ENCODE measurements around the gene ZNF281. TPM values are rescaled to one million over a fixed set of nuclear protein-coding genes. Genes with fewer than 3 reads are reported as not detected.
"Not testable (repeated sequence)": the region's sequence is repeated elsewhere in the genome, so short reads cannot be mapped to it uniquely, and the experiment has no call there.

ZNF281 gene
- total RNA-seq, 1 donor from 2014 or later, result 48.5 TPM

DNA sequence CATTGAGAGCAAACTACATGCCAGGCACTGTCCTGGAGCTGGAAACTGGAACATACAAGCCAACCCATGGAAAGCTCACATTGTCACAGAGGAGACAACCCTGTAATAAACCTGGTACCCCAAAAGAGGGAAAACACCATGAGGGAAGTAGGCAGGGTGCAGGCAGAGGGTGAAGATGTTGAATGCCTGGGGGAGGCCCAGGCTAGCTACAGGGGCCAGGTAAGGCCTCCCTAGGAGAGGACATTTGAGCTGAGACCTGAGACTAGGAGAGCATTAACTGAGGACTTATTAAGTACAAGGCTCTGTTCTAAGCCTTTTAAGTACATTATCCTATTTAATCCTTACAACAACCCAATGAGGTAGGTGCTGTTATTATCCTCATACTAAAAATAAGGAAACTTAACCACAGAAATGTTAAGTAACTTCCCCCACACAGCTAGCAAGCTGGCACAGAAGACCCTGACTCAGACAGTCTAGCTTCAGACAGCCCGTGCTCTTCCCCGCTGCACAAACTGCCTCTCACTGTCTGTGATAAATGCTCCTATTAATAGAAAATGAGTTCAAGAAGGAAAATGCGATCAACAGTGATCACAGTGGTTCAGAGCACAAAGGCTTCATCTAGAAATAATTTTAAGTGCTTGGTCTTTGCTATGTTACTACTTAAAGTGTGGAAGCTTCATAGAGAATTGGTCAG is 41.8 kb downstream of the ZNF281 start:
- FAIRE-seq (no peak), DNase-seq (ENCODE audit: low spot score in 2 of 2) (peak in 1 of 2 donors; percentile 28)

DNA sequence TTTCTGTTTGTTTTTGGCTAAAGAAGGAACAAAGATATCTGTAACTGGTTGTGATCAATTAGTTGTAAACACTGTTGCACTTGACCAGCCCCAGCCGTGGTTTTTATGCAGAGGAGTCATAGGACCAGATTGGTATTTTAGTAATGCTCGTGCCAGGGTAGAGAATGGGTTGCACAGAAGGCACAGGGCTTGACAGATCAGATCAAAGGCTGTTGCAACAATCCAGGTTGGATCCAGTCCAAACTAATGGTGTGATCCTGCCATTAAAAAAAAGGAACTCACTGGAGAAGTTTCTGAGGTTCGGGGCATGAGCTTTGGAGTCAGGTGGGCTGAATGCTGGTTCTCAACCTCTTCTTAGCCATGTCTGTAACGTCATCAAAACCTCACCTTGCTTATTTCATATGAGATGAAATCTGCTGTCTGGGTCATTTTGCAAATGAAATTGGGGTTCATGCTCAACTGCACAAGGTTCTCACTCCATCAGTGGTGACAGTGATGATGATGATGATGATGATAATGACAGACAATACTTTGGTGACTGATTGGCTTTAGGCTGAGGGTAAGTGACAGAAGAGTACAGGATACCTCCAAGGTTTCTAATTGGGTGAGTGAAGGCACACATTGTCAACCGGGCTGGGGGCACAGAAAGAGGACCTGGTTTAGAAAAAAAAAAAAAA is 43.1 kb downstream of the ZNF281 start:
- DNase-seq (ENCODE audit: low spot score in 2 of 2) (no peak), FAIRE-seq (no peak)

GRCh38 chr1:200365897-200366426 is 43.9 kb downstream of the ZNF281 start:
- no peak for FAIRE-seq
- DNase-seq (ENCODE audit: low spot score in 2 of 2), result no peak

DNA sequence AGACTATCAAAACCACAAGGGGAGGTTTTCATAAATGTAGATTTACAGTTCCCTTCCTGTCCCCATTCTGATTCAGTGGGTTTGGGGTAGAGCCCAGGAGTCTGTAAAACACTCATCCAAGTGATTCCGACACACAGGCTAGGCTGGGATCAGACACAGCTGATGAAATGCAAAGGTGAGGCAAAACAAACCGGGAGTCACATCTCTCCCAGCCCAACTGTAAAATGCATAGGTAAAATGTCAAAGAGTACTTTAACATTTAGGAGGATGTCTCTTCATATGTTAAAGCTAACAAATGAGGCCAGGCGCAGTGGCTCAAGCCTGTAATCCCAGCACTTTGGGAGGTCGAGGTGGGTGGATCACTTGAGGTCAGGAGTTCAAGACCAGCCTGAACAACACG is 45.0 kb downstream of the ZNF281 start:
- DNase-seq (ENCODE audit: low spot score in 2 of 2), result no peak
- FAIRE-seq, result no peak

- no peak for DNase-seq (ENCODE audit: low spot score in 2 of 2)
Measured at GRCh38 chr1:200364091-200364759, 45.6 kb downstream of the ZNF281 start.

GRCh38 chr1:200363264-200363933 is 46.4 kb downstream of the ZNF281 start:
- FAIRE-seq (no peak), DNase-seq (ENCODE audit: low spot score in 2 of 2) (no peak)

More at GRCh38 chr1:200364091-200364759, 45.6 kb downstream of the ZNF281 start:
- FAIRE-seq, result no peak

DNA sequence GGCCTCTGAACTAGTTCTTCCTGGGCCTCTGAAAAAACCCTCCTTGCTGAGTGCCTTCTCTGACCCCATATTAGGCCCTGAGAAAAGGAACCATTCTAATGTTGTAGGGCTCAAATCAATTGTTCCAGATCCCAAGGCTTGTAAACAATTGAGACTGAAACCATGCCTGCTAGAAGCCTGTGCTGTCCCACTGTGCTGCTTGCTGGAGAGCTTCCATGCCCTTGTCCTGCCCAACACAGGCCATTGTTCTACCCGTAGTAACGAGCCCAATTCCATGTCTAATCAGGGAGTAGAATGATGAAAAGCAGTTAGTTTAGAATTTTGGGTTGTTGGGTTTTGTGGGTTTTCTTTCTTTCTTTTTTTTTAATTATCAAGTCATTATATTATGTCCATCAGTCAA is 47.4 kb downstream of the ZNF281 start:
- FAIRE-seq, result no peak
- no peak for DNase-seq (ENCODE audit: low spot score in 2 of 2)

DNA sequence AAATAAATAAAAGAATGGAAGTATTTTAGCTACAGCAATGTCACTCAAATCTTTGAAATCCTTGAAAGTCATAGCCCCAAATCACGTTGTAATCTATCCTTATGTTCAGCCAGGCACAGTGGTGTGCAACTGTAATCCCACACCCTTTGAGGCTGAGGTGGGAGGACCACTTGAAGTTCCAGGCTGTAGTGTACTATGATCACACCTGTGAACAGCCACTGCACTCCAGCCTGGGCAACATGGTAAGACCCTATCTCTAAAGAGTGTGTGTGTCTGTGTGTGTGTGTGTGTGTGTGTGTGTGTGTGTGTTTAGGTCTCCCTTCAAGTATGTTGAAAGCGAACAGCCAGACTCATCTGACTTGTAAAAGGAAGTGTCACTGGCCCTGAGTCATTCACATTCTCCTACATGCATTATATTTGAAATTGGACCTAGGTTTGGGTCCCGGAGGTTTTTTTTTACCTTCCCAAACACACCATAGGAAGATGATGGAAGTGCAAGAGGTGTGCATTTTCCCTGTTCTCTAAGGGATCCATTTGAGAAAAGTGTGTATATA is 50.1 kb downstream of the ZNF281 start:
- FAIRE-seq, result no peak
- no peak for DNase-seq (ENCODE audit: low spot score in 2 of 2)

GRCh38 chr1:200357925-200358324 is 51.9 kb downstream of the ZNF281 start:
- FAIRE-seq; DNase-seq (ENCODE audit: low spot score in 2 of 2): not testable (repeated sequence)

DNA sequence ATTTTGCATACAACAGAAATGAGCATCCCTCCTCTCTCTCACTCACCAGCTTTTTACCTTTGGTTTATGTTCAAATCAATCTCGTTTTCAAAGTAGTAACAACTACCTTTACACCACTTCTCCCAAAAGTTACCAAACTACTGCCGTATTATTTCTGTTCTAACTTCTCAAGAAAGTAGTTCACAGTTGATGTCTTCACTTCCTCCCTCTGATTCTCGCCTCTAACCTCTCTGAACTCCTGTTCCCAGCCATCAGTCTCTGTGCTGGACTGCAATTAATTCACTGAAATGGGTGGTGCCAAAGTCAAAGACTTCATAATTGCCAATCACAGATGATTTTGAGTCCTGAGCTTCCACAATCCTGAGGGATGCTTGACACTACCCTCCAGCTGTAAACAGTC is 54.0 kb downstream of the ZNF281 start:
- DNase-seq (ENCODE audit: low spot score in 2 of 2) (no peak), FAIRE-seq (no peak)

Other genes with a start within 250 kb of the ZNF281 start
- 2.4 TPM for gene KIF14, start 210.7 kb upstream of the ZNF281 start, total RNA-seq